Mesodermal cell (in vitro differentiated cells): ENCODE measurements around the gene NID1.
"Not testable (repeated sequence)": the region's sequence is repeated elsewhere in the genome, so short reads cannot be mapped to it uniquely, and the experiment has no call there.

Experiments
- H3K27ac ChIP-seq: 2 replicates; pipeline ENCODE4 v1.7.0; 2013; ENCODE audit warnings: mild to moderate bottlenecking, low read depth, low read length, moderate library complexity; ENCODE audit not compliant: severe bottlenecking
- H3K36me3 ChIP-seq: 2 replicates; pipeline ENCODE4 v1.7.1; 2013; ENCODE audit warnings: mild to moderate bottlenecking, low read length, moderate library complexity; ENCODE audit not compliant: control insufficient read depth, insufficient read depth
- H3K4me1 ChIP-seq: one replicate; pipeline ENCODE4 v1.7.1; 2013; ENCODE audit warnings: mild to moderate bottlenecking, low read length; ENCODE audit not compliant: insufficient read depth, control insufficient read depth, poor library complexity, severe bottlenecking
- H3K4me3 ChIP-seq: 2 replicates; pipeline ENCODE4 v1.7.0; 2013; ENCODE audit warnings: low read length, control low read depth, mild to moderate bottlenecking; ENCODE audit not compliant: insufficient read depth, poor library complexity, severe bottlenecking; ENCODE audit errors: extremely low read depth
- H3K9me3 ChIP-seq: 2 replicates; pipeline ENCODE4 v1.7.1; 2013; ENCODE audit warnings: mild to moderate bottlenecking, low read length, moderate library complexity; ENCODE audit not compliant: control insufficient read depth
- WGBS, 2 experiments: methylation state at CpG; one replicate each; pipeline ENCODE4 v1.1.5; 2013; ENCODE audit warnings: missing lambda C conversion rate in 2 of 2; ENCODE audit not compliant: insufficient coverage in 2 of 2; 5-methylcytosine and 5-hydroxymethylcytosine counted together

Gene NID1

GRCh38 chr1:235979716-235980333, 85.1 kb downstream of the NID1 start:
- H3K27ac ChIP-seq, result peak overlapping the region; percentile 60
- 83 to 89% methylated on average over 8 to 10 of the region's 12 CpGs for WGBS, 2 experiments
- H3K4me3 ChIP-seq, result no peak overlapping the region
- peaks cover 13% of the 10 kb centered on the region for H3K4me1 ChIP-seq
- peaks cover 9% of the 10 kb centered on the region for H3K9me3 ChIP-seq
- peaks cover 88% of the 10 kb centered on the region for H3K36me3 ChIP-seq

GRCh38 chr1:235979176-235979575, 85.7 kb downstream of the NID1 start:
- H3K4me1 ChIP-seq, result peaks cover 9% of the 10 kb centered on the region
- H3K27ac ChIP-seq, result peak overlapping the region; percentile 60
- H3K4me3 ChIP-seq, result no peak overlapping the region
- peaks cover 83% of the 10 kb centered on the region for H3K36me3 ChIP-seq
- peaks cover 9% of the 10 kb centered on the region for H3K9me3 ChIP-seq
- 86 to 94% methylated on average over 4 of the region's 4 CpGs for WGBS, 2 experiments

DNA sequence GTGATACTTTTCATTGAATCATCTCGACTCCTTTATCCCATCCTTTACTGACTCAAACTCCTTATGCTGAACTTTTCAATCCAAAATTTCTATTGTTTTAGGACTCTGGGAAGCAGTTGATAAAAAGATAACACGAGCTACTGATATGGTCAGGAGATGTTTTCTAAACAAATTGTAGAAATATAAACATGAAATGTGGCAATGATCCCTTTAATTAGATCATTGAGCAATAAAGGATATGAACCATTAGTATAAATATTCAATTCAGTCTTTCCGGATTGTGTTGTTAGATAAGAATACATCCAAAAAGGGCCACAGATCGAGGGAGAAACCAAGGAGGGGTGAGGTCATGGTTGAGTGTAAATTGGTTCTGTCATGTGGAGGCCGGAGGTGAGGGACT, 88.4 kb downstream of the NID1 start:
- peaks cover 58% of the 10 kb centered on the region for H3K36me3 ChIP-seq
- H3K4me1 ChIP-seq, result peaks cover 9% of the 10 kb centered on the region
- H3K4me3 ChIP-seq, result no peak overlapping the region
- H3K27ac ChIP-seq, result no peak overlapping the region
- WGBS, 2 experiments, result 81% methylated on average over 2 of the region's 5 CpGs; no CpG with 5 or more reads in 1 of the 2 experiments
- H3K9me3 ChIP-seq, result peaks cover 9% of the 10 kb centered on the region

DNA sequence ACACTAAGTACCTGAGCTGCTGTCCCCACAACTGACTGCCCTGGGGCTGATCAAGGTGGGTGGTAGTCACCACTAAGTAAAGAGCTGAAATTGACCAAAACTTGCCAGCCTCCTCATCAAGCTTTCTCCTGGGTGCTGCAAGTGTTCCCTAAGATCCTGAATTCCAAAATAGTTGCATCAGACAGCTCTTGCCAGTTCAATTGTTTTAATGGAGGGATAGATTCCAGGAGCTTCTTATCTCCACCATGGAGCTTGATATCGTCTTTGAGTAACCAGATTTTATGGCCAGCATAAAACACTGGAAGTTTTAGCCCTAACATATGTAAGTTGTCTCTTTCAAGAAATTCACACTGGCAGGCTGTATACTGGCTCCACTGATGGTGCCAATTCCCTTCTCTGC, 90.3 kb downstream of the NID1 start:
- Histone ChIP-seq H3K9me3 (peaks cover 9% of the 10 kb centered on the region), H3K4me1 (peaks cover 6% of the 10 kb centered on the region), H3K27ac (no peak overlapping the region), H3K36me3 (peaks cover 41% of the 10 kb centered on the region), H3K4me3 (no peak overlapping the region)
- 86 to 100% methylated on average over 1 of the region's 1 CpG for WGBS, 2 experiments

DNA sequence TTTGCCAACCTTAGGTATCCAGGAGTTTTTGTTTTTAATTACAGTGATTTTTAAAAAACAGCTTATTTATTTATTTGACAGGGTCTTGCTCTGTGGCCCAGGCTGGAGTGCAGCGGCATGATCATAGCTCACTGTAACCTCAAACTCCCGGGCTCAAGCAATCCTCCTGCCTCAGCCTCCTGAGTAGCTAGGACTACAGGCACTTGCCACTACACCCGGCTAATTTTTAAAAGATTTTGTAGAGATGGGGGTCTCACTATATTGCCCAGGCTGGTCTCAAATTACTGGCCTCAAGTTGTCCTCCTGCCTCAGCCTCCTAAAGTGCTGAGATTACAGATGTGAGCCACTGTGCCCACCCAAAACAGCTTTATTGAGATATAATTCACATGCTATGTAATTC, 92.2 kb downstream of the NID1 start:
- Histone ChIP-seq H3K36me3 (peaks cover 21% of the 10 kb centered on the region), H3K27ac (peak overlapping the region; percentile 93)
- H3K9me3 ChIP-seq, H3K4me3 ChIP-seq, H3K4me1 ChIP-seq: not testable (repeated sequence)
- WGBS, 2 experiments, result 83 to 90% methylated on average over 2 of the region's 3 CpGs

DNA sequence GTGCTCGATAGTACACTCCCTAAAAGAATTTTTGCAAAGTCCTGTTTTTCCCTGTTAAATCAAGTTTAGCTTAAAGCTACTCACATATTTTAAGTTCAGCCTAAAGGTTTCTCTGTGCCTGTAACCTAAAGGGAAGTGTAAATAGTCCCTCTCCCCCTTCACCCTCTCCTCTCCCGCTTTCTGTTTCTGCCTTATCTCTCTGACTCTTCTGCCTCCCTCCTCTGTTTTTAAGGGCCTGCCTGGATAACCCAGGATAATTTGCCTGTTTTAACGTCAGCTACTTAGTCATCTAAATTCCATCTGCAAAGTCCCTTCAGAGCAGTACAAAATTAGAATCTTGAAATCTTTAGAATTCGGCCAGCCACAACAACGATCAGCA, 92.6 kb downstream of the NID1 start:
- WGBS, 2 experiments, result 16 to 20% methylated on average over 2 to 3 of the region's 5 CpGs
- H3K4me3 ChIP-seq, result peak overlapping the region; percentile 23
- no peaks in the 10 kb centered on the region for H3K4me1 ChIP-seq
- peaks cover 5% of the 10 kb centered on the region for H3K9me3 ChIP-seq
- peak overlapping the region; percentile 93 for H3K27ac ChIP-seq
- H3K36me3 ChIP-seq, result peaks cover 18% of the 10 kb centered on the region

GRCh38 chr1:235971571-235972310, 93.1 kb downstream of the NID1 start:
- 21 to 28% methylated on average over 22 to 28 of the region's 29 CpGs for WGBS, 2 experiments
- H3K4me3 ChIP-seq, result peak overlapping the region; percentile 23

DNA sequence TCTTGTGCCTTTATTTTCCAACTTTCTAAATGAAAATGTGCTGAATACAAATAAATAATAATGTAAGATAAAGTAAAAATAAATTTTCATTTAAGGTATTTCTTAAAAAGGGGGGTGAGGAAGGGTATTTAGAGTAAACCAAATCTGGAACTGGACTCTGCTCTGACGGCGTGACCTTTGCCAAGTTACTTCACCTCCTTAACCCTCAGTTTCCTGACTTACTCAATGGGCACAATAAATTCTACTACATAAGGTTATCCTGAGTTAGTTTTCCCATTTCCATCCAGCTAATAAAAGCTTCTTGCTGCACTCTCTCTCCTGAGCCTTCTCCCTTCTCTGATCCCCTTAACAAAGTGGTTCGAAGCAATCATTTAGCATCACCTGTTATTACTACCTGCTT, 93.9 kb downstream of the NID1 start:
- WGBS, 2 experiments, result 76 to 82% methylated on average over 1 of the region's 3 CpGs
- Histone ChIP-seq H3K4me1 (no peaks in the 10 kb centered on the region), H3K27ac (no peak overlapping the region), H3K36me3 (peaks cover 5% of the 10 kb centered on the region), H3K9me3 (no peaks in the 10 kb centered on the region), H3K4me3 (no peak overlapping the region)

More at GRCh38 chr1:235971571-235972310, 93.1 kb downstream of the NID1 start:
- no peaks in the 10 kb centered on the region for H3K9me3 ChIP-seq
- peak overlapping the region; percentile 93 for H3K27ac ChIP-seq
- peaks cover 12% of the 10 kb centered on the region for H3K36me3 ChIP-seq
- no peaks in the 10 kb centered on the region for H3K4me1 ChIP-seq

GRCh38 chr1:235968831-235969230, 96.1 kb downstream of the NID1 start:
- WGBS, 2 experiments, result 83 to 87% methylated on average over 2 of the region's 5 CpGs
- Histone ChIP-seq H3K9me3 (no peaks in the 10 kb centered on the region), H3K27ac (no peak overlapping the region)

DNA sequence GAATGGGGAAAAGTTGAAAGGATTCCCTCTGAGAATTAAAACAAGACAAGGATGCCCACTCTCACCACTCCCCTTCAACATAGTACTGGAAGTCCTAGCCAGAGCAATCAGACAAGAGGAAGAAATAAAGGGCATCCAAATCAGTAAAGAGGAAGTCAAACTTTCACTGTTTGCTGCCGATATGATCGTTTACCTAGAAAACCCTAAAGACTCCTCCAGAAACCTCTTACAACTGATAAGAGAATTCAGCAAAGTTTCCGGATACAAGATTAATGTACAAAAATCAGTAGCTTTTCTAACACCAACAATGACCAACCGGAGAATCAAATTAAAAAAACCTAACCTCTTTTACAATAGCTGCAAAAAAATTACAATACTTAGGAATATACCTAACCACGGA, 98.8 kb downstream of the NID1 start:
- 82 to 93% methylated on average over 2 to 3 of the region's 5 CpGs for WGBS, 2 experiments
- not testable (repeated sequence) for H3K36me3 ChIP-seq, H3K27ac ChIP-seq, H3K4me3 ChIP-seq, H3K4me1 ChIP-seq, H3K9me3 ChIP-seq

More at GRCh38 chr1:235968831-235969230, 96.1 kb downstream of the NID1 start:
- Histone ChIP-seq H3K4me3 (no peak overlapping the region), H3K4me1 (no peaks in the 10 kb centered on the region), H3K36me3 (no peaks in the 10 kb centered on the region)

GRCh38 chr1:235960809-235961208, 104.1 kb downstream of the NID1 start:
- H3K4me3 ChIP-seq, result no peak overlapping the region
- no peaks in the 10 kb centered on the region for H3K9me3 ChIP-seq
- H3K36me3 ChIP-seq, result no peaks in the 10 kb centered on the region
- no peaks in the 10 kb centered on the region for H3K4me1 ChIP-seq
- WGBS, 2 experiments, result 90 to 97% methylated on average over 3 to 4 of the region's 4 CpGs
- no peak overlapping the region for H3K27ac ChIP-seq
